22Rv1 (cell line): ENCODE results near the gene LMNA.
A peak's percentile ranks its signal among the peaks of the same experiment; 100 is the strongest.

Experiments used
- H3K27ac ChIP-seq: fragments of 450-650 bp; 2 replicates; pipeline ENCODE4 v1.5.1; 2017
- ZFX ChIP-seq: fragments of 450-650 bp; IDR thresholded peaks from 2 replicates; pipeline ENCODE4 v1.6.1; 2017; ENCODE audit warnings: antibody characterized with exemption, borderline replicate concordance
- TF ChIP-seq, protein P1 (sequence below): fragments of 450-650 bp; IDR thresholded peaks from 2 replicates; pipeline ENCODE4 v1.5.1; 2017; ENCODE audit warnings: mild to moderate bottlenecking

The LMNA gene

DNA sequence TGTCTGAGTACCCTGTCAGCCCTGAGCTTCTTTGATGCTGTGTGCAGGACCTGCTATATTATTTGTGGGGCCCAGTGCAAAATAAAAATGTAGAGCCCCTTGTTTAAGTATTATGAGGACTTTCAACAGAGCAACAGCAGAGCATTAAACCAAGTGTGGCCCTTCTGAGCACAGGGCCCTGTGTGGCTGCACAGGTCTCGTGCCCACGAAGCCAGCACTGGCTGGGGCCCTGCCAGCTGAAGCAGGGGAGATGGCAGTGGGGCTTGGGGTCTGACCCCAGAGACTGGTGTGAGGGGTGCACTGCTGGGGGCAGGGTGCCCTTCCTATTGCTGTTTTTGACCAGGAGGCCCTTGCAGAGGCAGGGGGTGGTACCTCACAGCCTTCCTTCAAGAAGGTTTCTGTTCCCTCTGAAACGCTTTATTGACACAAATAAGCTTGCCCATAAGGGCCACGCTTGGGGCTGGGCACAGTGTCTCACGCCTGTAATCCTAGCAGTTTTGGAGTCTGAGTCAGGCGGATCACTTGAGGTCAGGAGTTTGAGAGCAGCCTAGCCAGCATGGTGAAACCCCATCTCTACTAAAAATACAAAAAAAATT lies 36.7 kb downstream of the LMNA start:
- no peak overlapping the region for H3K27ac ChIP-seq
- TF ChIP-seq, protein P1, sequence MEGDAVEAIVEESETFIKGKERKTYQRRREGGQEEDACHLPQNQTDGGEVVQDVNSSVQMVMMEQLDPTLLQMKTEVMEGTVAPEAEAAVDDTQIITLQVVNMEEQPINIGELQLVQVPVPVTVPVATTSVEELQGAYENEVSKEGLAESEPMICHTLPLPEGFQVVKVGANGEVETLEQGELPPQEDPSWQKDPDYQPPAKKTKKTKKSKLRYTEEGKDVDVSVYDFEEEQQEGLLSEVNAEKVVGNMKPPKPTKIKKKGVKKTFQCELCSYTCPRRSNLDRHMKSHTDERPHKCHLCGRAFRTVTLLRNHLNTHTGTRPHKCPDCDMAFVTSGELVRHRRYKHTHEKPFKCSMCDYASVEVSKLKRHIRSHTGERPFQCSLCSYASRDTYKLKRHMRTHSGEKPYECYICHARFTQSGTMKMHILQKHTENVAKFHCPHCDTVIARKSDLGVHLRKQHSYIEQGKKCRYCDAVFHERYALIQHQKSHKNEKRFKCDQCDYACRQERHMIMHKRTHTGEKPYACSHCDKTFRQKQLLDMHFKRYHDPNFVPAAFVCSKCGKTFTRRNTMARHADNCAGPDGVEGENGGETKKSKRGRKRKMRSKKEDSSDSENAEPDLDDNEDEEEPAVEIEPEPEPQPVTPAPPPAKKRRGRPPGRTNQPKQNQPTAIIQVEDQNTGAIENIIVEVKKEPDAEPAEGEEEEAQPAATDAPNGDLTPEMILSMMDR: no peak
- TF ChIP-seq ZFX: no peak

DNA sequence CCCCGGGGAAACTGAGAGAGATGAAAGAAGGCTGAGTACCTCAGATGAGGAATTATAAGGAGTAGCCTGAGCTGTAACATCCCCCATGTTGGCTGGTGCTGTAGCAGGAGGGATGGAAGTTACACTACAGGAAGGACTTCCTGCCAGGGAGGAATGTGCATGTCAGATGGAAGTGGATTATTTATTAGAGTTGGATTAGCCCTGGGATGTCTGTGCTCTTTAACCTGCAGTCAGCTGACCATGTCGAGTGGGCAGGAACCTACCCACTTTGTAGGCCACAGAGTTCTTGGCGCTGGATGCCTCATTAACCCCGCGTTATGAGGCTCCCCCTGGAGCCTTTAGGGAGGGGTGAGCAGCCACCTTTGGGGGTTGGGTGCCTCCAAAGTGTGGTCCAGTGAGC lies 38.1 kb downstream of the LMNA start:
- H3K27ac ChIP-seq: no peak overlapping the region
- TF ChIP-seq ZFX: no peak
- TF ChIP-seq, protein P1: no peak

GRCh38 chr1:156153362-156153761 lies 38.9 kb downstream of the LMNA start, which contains the start of gene SEMA4A:
TSS of gene SEMA4A (plus strand) at chr1:156153585. CDS start at chr1:156154579, 994 bp downstream.
- H3K27ac ChIP-seq: peak within 1 kb of the TSS; percentile 79
- TF ChIP-seq, protein P1: no peak
- TF ChIP-seq ZFX: no peak

DNA sequence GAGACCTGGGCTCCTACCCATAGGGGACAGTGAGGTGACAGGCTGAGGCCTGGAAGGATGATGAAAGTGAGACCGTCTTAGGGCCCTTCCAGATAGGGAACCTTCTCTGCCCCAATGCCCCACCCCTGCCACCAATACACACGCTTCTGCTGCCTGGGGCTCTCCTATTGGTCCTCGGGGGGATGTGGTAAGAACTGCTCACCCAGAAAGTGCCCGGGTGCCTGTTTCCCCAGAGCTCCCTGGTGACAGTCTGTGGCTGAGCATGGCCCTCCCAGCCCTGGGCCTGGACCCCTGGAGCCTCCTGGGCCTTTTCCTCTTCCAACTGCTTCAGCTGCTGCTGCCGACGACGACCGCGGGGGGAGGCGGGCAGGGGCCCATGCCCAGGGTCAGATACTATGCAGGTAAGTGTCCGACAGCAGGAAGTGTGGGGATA lies 39.8 kb downstream of the LMNA start:
- peak overlapping the region; percentile 79 for H3K27ac ChIP-seq
- TF ChIP-seq, protein P1: no peak
- no peak for TF ChIP-seq ZFX

- TF ChIP-seq ZFX: no peak
- TF ChIP-seq, protein P1: no peak
- no peak overlapping the region for H3K27ac ChIP-seq
Observed at GRCh38 chr1:156155756-156156510, 41.4 kb downstream of the LMNA start.

- TF ChIP-seq ZFX: no peak
- TF ChIP-seq, protein P1: no peak
- H3K27ac ChIP-seq: no peak overlapping the region
Observed at GRCh38 chr1:156157506-156157905, 43.0 kb downstream of the LMNA start.

- H3K27ac ChIP-seq: no peak overlapping the region
- TF ChIP-seq, protein P1: no peak
- TF ChIP-seq ZFX: no peak
Observed at GRCh38 chr1:156157966-156158365, 43.5 kb downstream of the LMNA start.
